GM23248 (cell line): Measurements from ENCODE around the gene C11orf54.

Experiments used
- EZH2 ChIP-seq: fragments of 200-600 bp; sonication (generic); IDR thresholded peaks from 2 replicates; pipeline ENCODE4 v1.6.1; 2018; ENCODE audit warnings: antibody characterized with exemption, mild to moderate bottlenecking; ENCODE audit not compliant: insufficient read depth, poor library complexity, severe bottlenecking
- EZH2phosphoT487 ChIP-seq: fragments of 200-600 bp; sonication (generic); IDR thresholded peaks from 2 replicates; pipeline ENCODE4 v1.6.1; 2018; ENCODE audit warnings: antibody characterized with exemption, moderate library complexity, mild to moderate bottlenecking, low read depth; ENCODE audit not compliant: insufficient read depth

DNA sequence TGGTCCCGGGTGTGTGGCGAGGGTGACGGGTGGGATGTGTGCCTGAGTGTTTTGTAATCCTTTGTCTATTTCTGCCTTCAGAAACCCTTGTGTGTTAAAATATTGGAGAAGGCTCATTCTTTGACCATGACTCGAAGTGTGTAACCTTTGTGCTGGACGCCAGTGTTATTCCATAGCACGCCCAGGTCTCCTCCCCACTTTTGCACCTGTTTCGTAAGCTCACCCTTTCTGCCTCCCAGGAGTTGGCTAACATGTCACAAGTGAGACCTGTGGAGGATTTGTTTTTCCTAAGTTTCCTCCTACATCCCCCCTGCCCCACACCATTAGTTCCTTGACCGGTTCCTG, 382 bp downstream of the C11orf54 start:
- TF ChIP-seq EZH2 (no peak), EZH2phosphoT487 (no peak)
